H9 (cell line): ENCODE data around the gene NXN. TPM values are rescaled to one million over a fixed set of nuclear protein-coding genes. Genes with fewer than 3 reads are reported as not detected.

Experiments used
- DNase-seq: peaks from one replicate; pipeline ENCODE4 v3.0.0-alpha.2; 2017
- H2AFZ ChIP-seq: one replicate; pipeline ENCODE4 v1.6.1; 2013; ENCODE audit warnings: mild to moderate bottlenecking, low read length, control low read depth, moderate library complexity
- H2AK5ac ChIP-seq: 2 replicates; pipeline ENCODE4 v1.6.1; 2013; ENCODE audit warnings: low read length, control low read depth, mixed read lengths; ENCODE audit not compliant: insufficient read length
- H2BK120ac ChIP-seq: one replicate; pipeline ENCODE4 v1.6.1; 2013; ENCODE audit warnings: low read depth, mild to moderate bottlenecking, low read length, control low read depth, inconsistent platforms; ENCODE audit not compliant: poor library complexity, severe bottlenecking
- H2BK12ac ChIP-seq: 2 replicates; pipeline ENCODE4 v1.6.1; 2013; ENCODE audit warnings: low read length, control low read depth, mixed read lengths, low read depth; ENCODE audit not compliant: insufficient read length
- H2BK15ac ChIP-seq: 2 replicates; pipeline ENCODE4 v1.6.1; 2013; ENCODE audit warnings: low read depth, low read length, control low read depth
- H2BK20ac ChIP-seq: one replicate; pipeline ENCODE4 v1.6.1; 2013; ENCODE audit warnings: low read depth, mild to moderate bottlenecking, low read length, control low read depth, inconsistent platforms; ENCODE audit not compliant: poor library complexity, severe bottlenecking
- H2BK5ac ChIP-seq: 2 replicates; pipeline ENCODE4 v1.6.1; 2013; ENCODE audit warnings: low read length, control low read depth, mixed read lengths; ENCODE audit not compliant: insufficient read length
- H3K14ac ChIP-seq: 2 replicates; pipeline ENCODE4 v1.6.1; 2013; ENCODE audit warnings: low read length, control low read depth; ENCODE audit not compliant: insufficient read depth
- H3K18ac ChIP-seq: 2 replicates; pipeline ENCODE4 v1.6.1; 2013; ENCODE audit warnings: low read depth, mild to moderate bottlenecking, mixed read lengths, low read length, control low read depth; ENCODE audit not compliant: insufficient read length
- H3K23ac ChIP-seq: 2 replicates; pipeline ENCODE4 v1.6.1; 2013; ENCODE audit warnings: low read length, control low read depth, mixed read lengths, low read depth; ENCODE audit not compliant: insufficient read length
- H3K23me2 ChIP-seq: 2 replicates; pipeline ENCODE4 v1.6.1; 2013; ENCODE audit warnings: low read depth, mild to moderate bottlenecking, mixed read lengths, low read length, control low read depth; ENCODE audit not compliant: insufficient read length, poor library complexity, severe bottlenecking
- H3K27ac ChIP-seq: 2 replicates; pipeline ENCODE4 v1.5.1; 2013; ENCODE audit warnings: low read length, control low read depth, mixed read lengths, low read depth; ENCODE audit not compliant: insufficient read length
- H3K27me3 ChIP-seq: 2 replicates; pipeline ENCODE4 v1.6.1; 2013; ENCODE audit warnings: low read length, control low read depth, inconsistent platforms; ENCODE audit not compliant: insufficient read depth
- H3K4ac ChIP-seq: 2 replicates; pipeline ENCODE4 v1.6.1; 2013; ENCODE audit warnings: low read depth, mild to moderate bottlenecking, control low read depth, inconsistent platforms, low read length, moderate library complexity
- H3K4me1 ChIP-seq: 2 replicates; pipeline ENCODE4 v1.6.1; 2013; ENCODE audit warnings: low read length, control low read depth, inconsistent platforms; ENCODE audit not compliant: insufficient read depth
- H3K4me2 ChIP-seq: 2 replicates; pipeline ENCODE4 v1.6.1; 2013; ENCODE audit warnings: low read length, control low read depth, mixed read lengths; ENCODE audit not compliant: insufficient read length, insufficient read depth
- H3K56ac ChIP-seq: 2 replicates; pipeline ENCODE4 v1.6.1; 2013; ENCODE audit warnings: low read depth, mild to moderate bottlenecking, mixed read lengths, low read length, control low read depth; ENCODE audit not compliant: insufficient read length
- H3K79me1 ChIP-seq: 2 replicates; pipeline ENCODE4 v1.6.1; 2013; ENCODE audit warnings: low read depth, mild to moderate bottlenecking, moderate library complexity, low read length, control low read depth, inconsistent platforms; ENCODE audit not compliant: insufficient read depth, poor library complexity, severe bottlenecking
- H3K79me2 ChIP-seq: 2 replicates; pipeline ENCODE4 v1.6.1; 2013; ENCODE audit warnings: low read length, control low read depth, inconsistent platforms; ENCODE audit not compliant: insufficient read depth
- H3K9ac ChIP-seq: 2 replicates; pipeline ENCODE4 v1.6.1; 2013; ENCODE audit warnings: low read length, control low read depth, mixed read lengths; ENCODE audit not compliant: insufficient read length; ENCODE audit errors: extremely low read depth
- H3K9me3 ChIP-seq: one replicate; pipeline ENCODE4 v1.6.1; 2013; ENCODE audit warnings: low read depth, low read length, inconsistent platforms; ENCODE audit not compliant: control insufficient read depth
- H3T11ph ChIP-seq: one replicate; pipeline ENCODE4 v1.6.1; 2013; ENCODE audit warnings: mild to moderate bottlenecking, low read length, control low read depth, inconsistent platforms
- H4K20me1 ChIP-seq: one replicate; pipeline ENCODE4 v1.6.1; 2013; ENCODE audit not compliant: control insufficient read depth, insufficient read length, insufficient read depth
- H4K5ac ChIP-seq: 2 replicates; pipeline ENCODE4 v1.6.1; 2013; ENCODE audit warnings: low read depth, mild to moderate bottlenecking, mixed read lengths, low read length, control low read depth; ENCODE audit not compliant: insufficient read length
- H4K8ac ChIP-seq: replicated peaks from 2 replicates; pipeline ENCODE4 v1.6.1; 2013; ENCODE audit warnings: low read length, control low read depth, mixed read lengths, low read depth; ENCODE audit not compliant: insufficient read length
- H4K91ac ChIP-seq: 2 replicates; pipeline ENCODE4 v1.6.1; 2013; ENCODE audit warnings: low read depth, mild to moderate bottlenecking, moderate library complexity, mixed read lengths, low read length, control low read depth; ENCODE audit not compliant: insufficient read length
- H3K27ac Mint-ChIP-seq, 3 experiments: 2 replicates in 2 of 3; 3 replicates in 1 of 3; pipeline ENCODE4 v1.8.0; 2020 to 2021; ENCODE audit warnings: mixed read lengths in 3 of 3, mild to moderate bottlenecking in 1 of 3, moderate library complexity in 1 of 3
- H3K27me3 Mint-ChIP-seq: 2 replicates; pipeline ENCODE4 v1.8.0; 2021; ENCODE audit warnings: low read depth, mild to moderate bottlenecking, moderate library complexity, mixed read lengths
- H3K36me3 Mint-ChIP-seq, 3 experiments: 2 replicates in 2 of 3; 3 replicates in 1 of 3; pipeline ENCODE4 v1.8.0; 2020 to 2021; ENCODE audit warnings: low read depth in 3 of 3, mixed read lengths in 3 of 3; ENCODE audit not compliant: insufficient read depth in 1 of 3
- H3K4me1 Mint-ChIP-seq, 2 experiments: 2 replicates each; pipeline ENCODE4 v1.8.0; 2020; ENCODE audit warnings: mixed read lengths in 2 of 2
- H3K4me3 Mint-ChIP-seq, 2 experiments: 2 replicates in 1 of 2; 3 replicates in 1 of 2; pipeline ENCODE4 v1.8.0; 2020 to 2021; ENCODE audit warnings: mild to moderate bottlenecking in 2 of 2, mixed read lengths in 2 of 2, moderate library complexity in 1 of 2
- H3K9me3 Mint-ChIP-seq, 2 experiments: 2 replicates in 1 of 2; 3 replicates in 1 of 2; pipeline ENCODE4 v1.8.0; 2020; ENCODE audit warnings: mild to moderate bottlenecking in 2 of 2, mixed read lengths in 2 of 2, moderate library complexity in 1 of 2
- CTCF ChIP-seq: fragments of 200-600 bp; sonication (generic); conservative IDR thresholded peaks from 3 replicates; pipeline ENCODE4 v1.8.0; 2021; ENCODE audit warnings: antibody characterized with exemption, mild to moderate bottlenecking
- WGBS: extraction: QIAGEN DNeasy Blood & Tissue Kit; methylation state at CpG from one replicate; pipeline ENCODE4 v1.1.7; 2013; ENCODE audit warnings: missing lambda C conversion rate, low lambda C conversion rate, mixed read lengths; ENCODE audit not compliant: insufficient read length; ENCODE audit errors: extremely low coverage; 5-methylcytosine and 5-hydroxymethylcytosine counted together
- total RNA-seq: library from RNA; stranded (reverse); gene quantifications from 2 replicates; pipeline ENCODE4 v1.2.1, GENCODE V29; 2021

NXN gene
- total RNA-seq, 1 experiment from 2014 or later, result 93.6 TPM

GRCh38 chr17:856149-856548, 123.4 kb downstream of the NXN start:
- Mint-ChIP-seq H3K4me3 (no peak overlapping the region), H3K9me3 (no peaks in the 10 kb centered on the region; a peak in 1 of 5 replicates), H3K27ac (no peak overlapping the region), H3K4me1 (peaks cover 32 to 36% of the 10 kb centered on the region in 2 experiments), H3K36me3 (peaks cover 0 to 5% (median 0%) of the 10 kb centered on the region in 3 experiments; a peak in 3 of 7 replicates), H3K27me3 (no peaks in the 10 kb centered on the region; the same call in 1 of the 2 replicates)
- Histone ChIP-seq H3K18ac (no peak overlapping the region), H2BK5ac (no peak overlapping the region), H3K4ac (no peak overlapping the region), H2AK5ac (no peak overlapping the region), H3K9ac (no peak overlapping the region), H3K9me3 (no peaks in the 10 kb centered on the region), H3K79me2 (no peaks in the 10 kb centered on the region; the same call in 1 of the 2 replicates), H2AFZ (no peak overlapping the region), H2BK120ac (no peak overlapping the region), H4K8ac (no peak overlapping the region), H3K23ac (no peak overlapping the region), H3T11ph (no peak overlapping the region), H4K20me1 (no peaks in the 10 kb centered on the region), H3K14ac (no peak overlapping the region), H2BK12ac (no peak overlapping the region), H3K4me2 (no peak overlapping the region), H3K79me1 (peaks cover under 1% of the 10 kb centered on the region), H3K56ac (no peak overlapping the region), H3K27me3 (no peaks in the 10 kb centered on the region), H4K91ac (no peak overlapping the region), H2BK20ac (no peak overlapping the region), H2BK15ac (no peak overlapping the region), H3K23me2 (no peaks in the 10 kb centered on the region), H3K27ac (no peak overlapping the region), H4K5ac (no peak overlapping the region), H3K4me1 (no peaks in the 10 kb centered on the region)
- TF ChIP-seq CTCF, result no peak
- WGBS, result no CpG with 5 or more reads among the region's 7 CpGs
- no peak for DNase-seq
